ENCODE results near the gene ZNF407.
"Not testable (repeated sequence)": the region's sequence is repeated elsewhere in the genome, so short reads cannot be mapped to it uniquely, and the experiment has no call there.

The ZNF407 gene

DNA sequence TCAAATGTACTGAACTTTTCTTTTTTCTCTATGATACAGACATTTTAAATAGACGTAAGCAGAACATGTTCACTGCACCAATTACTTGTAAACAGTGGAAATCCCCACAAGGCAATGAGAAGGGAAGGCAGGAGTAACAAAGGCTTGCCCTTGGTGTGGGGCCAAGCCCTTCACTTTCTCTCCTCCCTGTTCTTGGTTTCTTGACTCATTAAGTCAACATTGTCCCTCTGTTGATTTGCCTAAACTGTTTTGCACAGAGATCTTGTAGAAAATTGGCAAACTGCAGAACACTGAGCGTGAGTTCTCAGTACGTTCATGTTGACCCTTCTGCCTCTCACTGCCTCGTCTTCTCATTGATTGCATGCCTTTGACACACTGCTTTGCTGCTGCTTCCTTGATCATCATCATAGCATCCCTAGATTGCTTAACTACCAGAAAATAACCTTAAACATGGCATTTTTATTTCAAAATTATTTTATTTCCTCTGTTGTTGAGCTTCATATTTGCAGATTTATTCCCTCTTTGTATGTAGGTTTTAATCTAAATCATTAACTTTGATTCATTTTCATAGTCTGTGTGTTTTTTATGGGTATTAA lies 353.6 kb downstream of the ZNF407 start:
- Histone ChIP-seq H3K4me1 (peaks cover 0 to 9% (median 0%) of the 10 kb centered on the region in 10 experiments; a peak in 3 of 20 replicates), H4K20me1 (0 out of 22 replicates have a peak, but pooled peaks cover 0 to 4% (median 0%) of the 10 kb centered on the region in 11 experiments), H3K9ac (no peak overlapping the region), H3K36me3 (peaks cover 0 to 31% (median 0%) of the 10 kb centered on the region in 11 experiments; a peak in 5 of 22 replicates), H3K9me3 (replicated peaks in 1 of 11) (no peaks in the 10 kb centered on the region), H3K4me3 (no peak overlapping the region), H3K27ac (no peak overlapping the region), H3K4me2 (no peak overlapping the region), H3K27me3 (no peaks in the 10 kb centered on the region)
- TF ChIP-seq Cebpa-rat (IDR thresholded peaks at IDR 0.05) = no peak

DNA sequence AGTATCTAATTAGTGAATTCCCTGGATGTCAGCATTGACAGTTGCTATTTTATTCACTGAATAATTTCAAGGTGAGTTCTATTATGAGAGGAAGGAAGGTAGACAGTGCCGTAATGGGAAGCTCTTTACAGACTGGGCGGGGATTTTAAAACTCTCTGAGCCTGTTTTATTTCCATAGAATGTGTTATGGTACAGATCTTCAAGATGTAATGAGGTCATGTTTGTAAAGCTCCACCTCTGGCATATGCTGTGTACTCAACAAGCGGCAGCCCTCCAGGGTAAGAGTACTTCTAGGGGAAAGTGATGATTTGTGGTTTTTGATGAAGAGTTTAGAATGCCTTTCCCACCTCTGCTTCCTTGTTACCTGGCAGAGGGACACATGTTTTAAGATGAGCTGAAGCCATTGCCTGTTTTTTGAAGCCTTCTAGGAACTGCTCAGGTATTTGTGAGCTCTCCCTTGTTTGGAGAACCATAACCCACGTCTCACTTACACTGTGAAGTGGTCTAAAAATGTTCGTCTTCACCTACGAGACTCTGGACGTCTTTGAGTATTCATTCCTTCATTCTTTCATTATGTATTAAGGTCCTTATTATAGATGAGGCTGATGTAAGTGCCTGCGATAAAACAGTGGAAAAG lies 360.0 kb downstream of the ZNF407 start:
- peaks cover 0 to 37% (median 10%) of the 10 kb centered on the region in 11 experiments; a peak in 14 of 22 replicates for H3K36me3 ChIP-seq
- peaks cover 0 to 22% (median 0%) of the 10 kb centered on the region in 10 experiments; a peak in 5 of 20 replicates for H3K4me1 ChIP-seq
- no peaks in the 10 kb centered on the region for H3K27me3 ChIP-seq
- peaks cover 0 to 3% (median 0%) of the 10 kb centered on the region in 11 experiments; a peak in 1 of 22 replicates for H4K20me1 ChIP-seq
- TF ChIP-seq Cebpa-rat (IDR thresholded peaks at IDR 0.05) = no peak
- H3K4me2 ChIP-seq = no peak overlapping the region
- no peaks in the 10 kb centered on the region for H3K9me3 ChIP-seq (replicated peaks in 1 of 11)
- no peak overlapping the region for H3K27ac ChIP-seq
- no peak overlapping the region for H3K9ac ChIP-seq
- H3K4me3 ChIP-seq = no peak overlapping the region

DNA sequence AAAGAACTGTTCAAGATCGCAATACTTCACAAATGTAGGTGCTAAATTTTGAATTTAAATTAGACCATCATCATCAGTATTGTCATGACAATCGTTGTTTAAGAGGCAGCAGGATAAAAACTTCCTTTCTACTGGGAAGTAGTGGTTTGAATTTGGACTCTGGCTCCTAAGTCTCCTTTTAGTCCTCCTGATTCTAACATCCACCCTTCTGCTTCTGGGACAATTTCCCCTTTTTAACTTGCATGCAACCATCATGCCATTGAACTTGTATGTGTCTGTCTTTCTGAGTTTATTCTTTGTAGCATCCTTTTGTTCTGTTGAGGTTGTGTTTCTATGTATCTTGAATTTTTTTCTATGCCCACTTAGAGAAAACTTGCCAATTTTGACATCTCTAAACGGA lies 361.5 kb downstream of the ZNF407 start:
- Histone ChIP-seq H3K9ac (no peak overlapping the region), H3K36me3 (peaks cover 0 to 31% (median 10%) of the 10 kb centered on the region in 11 experiments; a peak in 14 of 22 replicates), H3K9me3 (replicated peaks in 1 of 11) (no peaks in the 10 kb centered on the region), H3K27me3 (no peaks in the 10 kb centered on the region), H3K4me1 (peaks cover 0 to 22% (median 0%) of the 10 kb centered on the region in 10 experiments; a peak in 5 of 20 replicates), H3K27ac (no peak overlapping the region), H4K20me1 (peaks cover 0 to 3% (median 0%) of the 10 kb centered on the region in 11 experiments; a peak in 1 of 22 replicates), H3K4me3 (no peak overlapping the region), H3K4me2 (peak overlapping the region in 1 of 11 experiments; percentile 46; a peak in 1 of 22 replicates)
- no peak for TF ChIP-seq Cebpa-rat (IDR thresholded peaks at IDR 0.05)

DNA sequence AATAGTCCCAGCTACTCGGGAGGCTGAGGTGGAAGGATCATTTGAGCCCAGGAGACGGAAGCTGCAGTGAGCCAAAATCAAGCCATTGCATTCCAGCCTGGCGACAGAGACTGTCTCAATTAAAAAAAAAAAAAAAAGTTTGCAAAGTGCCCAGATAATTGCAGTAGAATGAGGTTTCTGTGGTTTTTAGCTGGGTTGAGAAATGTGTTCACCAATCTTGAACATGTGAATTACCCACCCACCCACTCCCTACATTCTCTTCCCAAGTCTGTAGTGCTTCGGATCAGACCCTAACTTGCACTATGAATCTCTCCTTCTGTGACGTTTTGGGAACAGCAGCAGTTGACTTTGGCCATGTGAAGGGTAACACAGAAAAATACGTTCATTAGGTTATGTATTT lies 363.9 kb downstream of the ZNF407 start:
- Histone ChIP-seq H3K9me3 (replicated peaks in 1 of 11) (peaks cover 4 to 11% (median 8%) of the 10 kb centered on the region in 11 experiments; a peak in 13 of 22 replicates), H4K20me1 (peaks cover 0 to 3% (median 0%) of the 10 kb centered on the region in 11 experiments; a peak in 1 of 22 replicates)
- no peak for TF ChIP-seq Cebpa-rat (IDR thresholded peaks at IDR 0.05)

DNA sequence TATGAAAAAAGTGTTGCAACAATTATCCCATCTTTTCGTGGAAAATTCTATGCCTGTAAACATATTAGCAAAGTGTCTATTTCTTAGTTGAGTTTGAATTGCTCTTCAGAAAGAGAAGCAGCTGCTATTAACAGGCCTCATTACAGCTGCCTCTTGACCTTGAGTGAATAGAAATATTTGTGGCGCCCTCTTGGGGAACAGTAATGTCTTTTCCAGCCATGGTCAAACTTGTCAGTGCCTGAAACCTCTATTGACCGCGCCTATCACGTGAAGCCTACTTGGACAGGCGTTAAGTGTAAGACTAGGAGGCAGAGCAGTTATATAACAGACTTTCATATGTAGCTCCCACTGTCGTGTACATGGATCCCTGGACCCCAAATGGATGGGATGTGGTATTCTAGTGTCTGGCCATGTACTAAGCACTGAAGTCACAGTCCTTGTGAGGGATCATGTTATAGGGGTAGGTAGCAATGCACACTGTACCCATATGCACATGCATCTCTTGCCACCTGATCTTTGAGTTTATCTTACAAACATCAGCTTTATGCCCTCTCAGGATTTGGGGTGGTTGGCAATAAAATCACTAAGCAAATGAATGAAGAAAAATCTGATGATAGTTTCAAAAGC lies 366.3 kb downstream of the ZNF407 start:
- H3K4me1 ChIP-seq = peaks cover 0 to 3% (median 0%) of the 10 kb centered on the region in 10 experiments; a peak in 2 of 20 replicates

More for the DNA sequence above, 363.9 kb downstream of the ZNF407 start:
- Histone ChIP-seq H3K27me3 (no peaks in the 10 kb centered on the region), H3K27ac (no peak overlapping the region), H3K36me3 (peaks cover 4 to 36% (median 13%) of the 10 kb centered on the region in 11 experiments; a peak in 16 of 22 replicates), H3K4me1 (peaks cover 0 to 12% (median 0%) of the 10 kb centered on the region in 10 experiments; a peak in 4 of 20 replicates), H3K4me3 (no peak overlapping the region), H3K9ac (no peak overlapping the region), H3K4me2 (no peak overlapping the region)

DNA sequence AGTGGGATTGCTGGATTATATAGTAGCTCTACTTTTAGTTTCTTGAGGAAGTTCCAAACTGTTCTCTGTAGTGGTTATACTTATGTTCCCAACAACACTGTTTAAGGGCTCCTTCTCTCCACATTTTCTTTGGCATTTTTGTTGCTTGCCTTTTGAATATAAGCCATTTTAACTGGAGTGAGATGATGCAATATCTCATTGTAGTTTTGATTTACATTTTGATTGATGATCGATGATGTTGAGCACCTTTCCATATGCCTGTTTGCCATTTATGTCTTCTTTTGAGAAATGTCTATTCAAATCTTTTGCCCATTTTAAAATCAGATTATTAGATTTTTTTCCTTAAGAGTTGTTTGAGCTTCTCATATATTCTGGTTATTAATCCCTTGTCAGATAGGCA lies 368.0 kb downstream of the ZNF407 start:
- Histone ChIP-seq H3K27ac (no peak overlapping the region), H4K20me1 (no peaks in the 10 kb centered on the region), H3K9ac (no peak overlapping the region), H3K4me3 (no peak overlapping the region), H3K36me3 (peaks cover 0 to 20% (median 3%) of the 10 kb centered on the region in 11 experiments; a peak in 6 of 22 replicates), H3K27me3 (no peaks in the 10 kb centered on the region), H3K9me3 (replicated peaks in 1 of 11) (peaks cover 4 to 21% (median 8%) of the 10 kb centered on the region in 11 experiments; a peak in 13 of 22 replicates), H3K4me2 (no peak overlapping the region), H3K4me1 (peaks cover 0 to 3% (median 0%) of the 10 kb centered on the region in 10 experiments; a peak in 3 of 20 replicates)
- no peak for TF ChIP-seq Cebpa-rat (IDR thresholded peaks at IDR 0.05)

More for the DNA sequence above, 366.3 kb downstream of the ZNF407 start:
- Histone ChIP-seq H3K4me3 (no peak overlapping the region), H3K27ac (no peak overlapping the region), H3K27me3 (no peaks in the 10 kb centered on the region), H3K9me3 (replicated peaks in 1 of 11) (peaks cover 4 to 15% (median 8%) of the 10 kb centered on the region in 11 experiments; a peak in 13 of 22 replicates), H4K20me1 (no peaks in the 10 kb centered on the region), H3K9ac (no peak overlapping the region), H3K36me3 (peaks cover 0 to 13% (median under 1%) of the 10 kb centered on the region in 11 experiments; a peak in 7 of 22 replicates), H3K4me2 (no peak overlapping the region)
- TF ChIP-seq Cebpa-rat (IDR thresholded peaks at IDR 0.05) = no peak

DNA sequence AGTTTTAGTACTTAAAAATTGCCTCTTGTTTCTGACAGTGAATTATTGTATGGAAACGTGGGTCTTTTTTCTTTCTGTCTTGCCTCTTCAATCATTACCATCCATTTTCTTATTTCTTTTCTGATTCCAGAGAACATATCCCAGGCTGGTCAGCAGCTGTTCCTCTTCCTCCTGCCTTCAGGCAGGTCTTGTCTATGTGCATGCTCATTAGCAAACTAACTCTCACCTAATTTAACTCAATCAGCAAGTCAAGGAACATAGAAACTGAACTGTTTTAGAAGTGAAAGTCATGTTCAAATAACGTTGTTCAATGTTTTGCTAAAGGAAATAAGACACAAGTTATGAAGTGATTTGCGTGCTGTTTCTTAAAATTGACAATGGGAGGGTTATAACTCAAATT lies 369.8 kb downstream of the ZNF407 start:
- H4K20me1 ChIP-seq = no peaks in the 10 kb centered on the region
- no peak for TF ChIP-seq Cebpa-rat (IDR thresholded peaks at IDR 0.05)
- H3K4me3 ChIP-seq = no peak overlapping the region
- H3K4me2 ChIP-seq = no peak overlapping the region
- no peak overlapping the region for H3K27ac ChIP-seq
- H3K4me1 ChIP-seq = peaks cover 0 to 20% (median 0%) of the 10 kb centered on the region in 10 experiments; a peak in 5 of 20 replicates
- no peak overlapping the region for H3K9ac ChIP-seq
- H3K9me3 ChIP-seq (replicated peaks in 1 of 11) = peaks cover 4 to 21% (median 8%) of the 10 kb centered on the region in 11 experiments; a peak in 13 of 22 replicates
- no peaks in the 10 kb centered on the region for H3K27me3 ChIP-seq
- peaks cover 0 to 17% (median 3%) of the 10 kb centered on the region in 11 experiments; a peak in 6 of 22 replicates for H3K36me3 ChIP-seq

DNA sequence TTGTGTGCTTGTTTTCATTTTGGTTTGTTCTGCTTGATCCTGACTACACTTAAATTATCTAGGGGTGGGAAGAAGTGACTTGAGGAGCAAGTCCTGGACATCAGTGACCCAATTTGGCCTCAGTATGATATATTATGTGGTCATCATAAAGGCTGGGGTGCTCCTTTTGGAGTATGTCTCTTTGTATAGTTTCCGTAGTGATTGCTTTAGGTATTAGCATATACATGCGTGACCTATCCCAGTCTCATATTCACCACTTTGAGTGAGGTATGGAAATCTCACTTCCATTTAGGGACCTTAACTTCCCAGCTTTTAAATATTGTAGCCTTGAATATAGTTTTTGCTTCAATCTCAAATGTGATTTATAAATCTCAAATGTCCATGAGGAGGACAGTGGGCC lies 370.3 kb downstream of the ZNF407 start:
- TF ChIP-seq Cebpa-rat (IDR thresholded peaks at IDR 0.05) = no peak
- Histone ChIP-seq H3K4me2 (no peak overlapping the region), H3K36me3 (peaks cover 0 to 14% (median 3%) of the 10 kb centered on the region in 11 experiments; a peak in 4 of 22 replicates), H3K9ac (no peak overlapping the region), H3K4me3 (no peak overlapping the region), H3K9me3 (replicated peaks in 1 of 11) (peaks cover 4 to 21% (median 8%) of the 10 kb centered on the region in 11 experiments; a peak in 13 of 22 replicates), H3K4me1 (peaks cover 0 to 25% (median 0%) of the 10 kb centered on the region in 10 experiments; a peak in 5 of 20 replicates), H3K27ac (no peak overlapping the region), H3K27me3 (no peaks in the 10 kb centered on the region), H4K20me1 (no peaks in the 10 kb centered on the region)

DNA sequence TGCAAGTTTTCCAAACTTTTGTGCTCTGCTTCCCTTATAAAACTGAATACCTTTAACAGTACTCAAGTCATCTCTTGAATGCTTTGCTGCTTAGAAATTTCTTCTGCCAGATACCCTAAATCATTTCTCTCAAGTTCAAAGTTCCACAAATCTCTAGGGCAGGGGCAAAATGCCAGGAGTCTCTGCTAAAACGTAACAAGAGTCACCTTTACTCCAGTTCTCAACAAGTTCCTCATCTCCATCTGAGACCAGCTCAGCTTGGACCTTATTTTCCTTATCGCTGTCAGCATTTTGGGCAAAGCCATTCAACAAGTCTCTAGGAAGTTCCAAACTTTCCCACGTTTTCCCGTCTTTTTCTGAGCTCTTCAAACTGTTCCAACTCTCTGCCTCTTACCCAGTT lies 373.7 kb downstream of the ZNF407 start:
- H3K9me3 ChIP-seq (replicated peaks in 1 of 11) = peaks cover under 1 to 15% (median 2%) of the 10 kb centered on the region in 11 experiments; a peak in 11 of 22 replicates
- H3K4me2 ChIP-seq = peak overlapping the region in 3 of 11 experiments; percentile 26 to 66 (median 64); a peak in 5 of 22 replicates
- peaks cover 0 to 25% (median 0%) of the 10 kb centered on the region in 10 experiments; a peak in 5 of 20 replicates for H3K4me1 ChIP-seq

DNA sequence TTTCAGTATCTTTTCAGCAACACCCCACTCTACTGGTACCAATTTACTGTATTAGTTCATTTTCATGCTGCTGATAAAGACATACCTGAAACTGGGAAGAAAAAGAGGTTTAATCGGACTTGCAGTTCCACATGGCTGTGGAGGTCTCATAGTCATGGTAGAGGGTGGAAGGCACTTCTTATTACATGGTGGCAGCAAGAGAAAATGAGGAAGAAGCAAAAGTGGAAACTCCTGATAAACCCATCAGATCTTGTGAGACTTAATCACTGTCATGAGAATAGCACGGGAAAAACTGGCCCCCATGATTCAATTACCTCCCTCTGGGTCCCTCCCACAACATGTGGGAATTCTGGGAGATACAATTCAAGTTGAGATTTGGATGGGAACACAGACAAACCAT lies 374.1 kb downstream of the ZNF407 start:
- H3K4me1 ChIP-seq = peaks cover 0 to 25% (median 0%) of the 10 kb centered on the region in 10 experiments; a peak in 5 of 20 replicates
- H3K9ac ChIP-seq = peak overlapping the region in 1 of 11 experiments; percentile 33; a peak in 1 of 22 replicates
- not testable (repeated sequence) for H3K4me3 ChIP-seq, H3K27me3 ChIP-seq, H4K20me1 ChIP-seq
- peak overlapping the region in 3 of 11 experiments; percentile 26 to 66 (median 64); a peak in 5 of 22 replicates for H3K4me2 ChIP-seq
- H3K27ac ChIP-seq = peak overlapping the region in 3 of 11 experiments; percentile 58 to 80 (median 72); a peak in 6 of 22 replicates
- peaks cover 0 to 15% (median 0%) of the 10 kb centered on the region in 11 experiments; a peak in 4 of 22 replicates for H3K36me3 ChIP-seq
- peaks cover 0 to 11% (median 0%) of the 10 kb centered on the region in 11 experiments; a peak in 2 of 22 replicates for H3K9me3 ChIP-seq (replicated peaks in 1 of 11)

More for the DNA sequence above, 373.7 kb downstream of the ZNF407 start:
- H3K36me3 ChIP-seq = peaks cover 0 to 14% (median under 1%) of the 10 kb centered on the region in 11 experiments; a peak in 3 of 22 replicates
- not testable (repeated sequence) for H3K9ac ChIP-seq, H3K27me3 ChIP-seq, H4K20me1 ChIP-seq, H3K4me3 ChIP-seq
- H3K27ac ChIP-seq = peak overlapping the region in 3 of 11 experiments; percentile 51 to 80 (median 58); a peak in 5 of 22 replicates

Data from BLaER1 treated with 17β-estradiol and CSF1 and Interleukin-3, amounts not matched to agents 10 nM and 100 nM (cell line).